Measurements from ENCODE around the gene NFE2L2.
A peak's percentile ranks its signal among the peaks of the same experiment; 100 is the strongest.

DNA sequence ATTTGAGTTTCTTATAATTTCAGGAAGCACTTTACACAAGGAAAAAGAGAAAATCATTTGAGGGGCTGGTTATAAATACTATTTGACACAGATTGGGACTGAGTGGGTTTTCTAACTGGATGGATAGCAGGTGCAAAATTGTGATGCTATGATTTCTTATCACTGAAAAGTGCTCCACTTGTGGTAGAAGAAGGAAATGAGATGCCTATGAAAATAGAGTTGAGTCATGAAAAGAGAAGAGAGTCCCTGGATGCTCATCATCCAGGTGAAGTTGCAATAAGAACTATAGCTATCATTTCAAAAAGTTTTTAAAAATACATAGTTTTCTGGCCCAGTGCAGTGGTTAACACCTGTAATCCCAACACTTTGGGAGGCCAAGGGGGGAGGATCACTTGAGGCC lies 39.4 kb upstream of the NFE2L2 start:
- TF ChIP-seq CTCF (conservative IDR thresholded peaks at IDR 0.05; ENCODE audit: low read depth, low read length) (peak; percentile 22; the same call in 1 of the 2 replicates), EZH2 (IDR thresholded peaks at IDR 0.05; ENCODE audit: low read length, unreplicated experiment) (no peak)

Measured in PC-3 (cell line).